ENCODE measurements around the gene SNAP29. TPM values are rescaled to one million over a fixed set of nuclear protein-coding genes. Genes with fewer than 3 reads are reported as not detected.

Gene SNAP29
- polyA plus RNA-seq, 1 experiment = 34.6 TPM

- no peak for TF ChIP-seq CTCF (IDR thresholded peaks at IDR 0.05; ENCODE audit: insufficient read depth, low read depth, low read length)
- Histone ChIP-seq H3K36me3 (ENCODE audit: control insufficient read depth, insufficient read depth, low read length) (peaks cover 2% of the 10 kb centered on the region; the same call in 1 of the 2 replicates), H3K4me3 (ENCODE audit: low read depth, low read length) (no peak overlapping the region), H3K27me3 (ENCODE audit: control insufficient read depth, insufficient read depth, low read length) (no peaks in the 10 kb centered on the region)
- DNase-seq (ENCODE audit: low read depth) = no peak
- POLR2A ChIA-PET = no interaction called here
- CTCF ChIA-PET = interaction anchor here (0.7 to 2.6 kb wide), 4 partner anchors 13 to 64 kb away, joined by 3 to 11 read pairs (median 3); no protein-coding TSS in a partner anchor
These were observed 8.6 kb downstream of the SNAP29 start for GRCh38 chr22:20867179-20868024.

DNA sequence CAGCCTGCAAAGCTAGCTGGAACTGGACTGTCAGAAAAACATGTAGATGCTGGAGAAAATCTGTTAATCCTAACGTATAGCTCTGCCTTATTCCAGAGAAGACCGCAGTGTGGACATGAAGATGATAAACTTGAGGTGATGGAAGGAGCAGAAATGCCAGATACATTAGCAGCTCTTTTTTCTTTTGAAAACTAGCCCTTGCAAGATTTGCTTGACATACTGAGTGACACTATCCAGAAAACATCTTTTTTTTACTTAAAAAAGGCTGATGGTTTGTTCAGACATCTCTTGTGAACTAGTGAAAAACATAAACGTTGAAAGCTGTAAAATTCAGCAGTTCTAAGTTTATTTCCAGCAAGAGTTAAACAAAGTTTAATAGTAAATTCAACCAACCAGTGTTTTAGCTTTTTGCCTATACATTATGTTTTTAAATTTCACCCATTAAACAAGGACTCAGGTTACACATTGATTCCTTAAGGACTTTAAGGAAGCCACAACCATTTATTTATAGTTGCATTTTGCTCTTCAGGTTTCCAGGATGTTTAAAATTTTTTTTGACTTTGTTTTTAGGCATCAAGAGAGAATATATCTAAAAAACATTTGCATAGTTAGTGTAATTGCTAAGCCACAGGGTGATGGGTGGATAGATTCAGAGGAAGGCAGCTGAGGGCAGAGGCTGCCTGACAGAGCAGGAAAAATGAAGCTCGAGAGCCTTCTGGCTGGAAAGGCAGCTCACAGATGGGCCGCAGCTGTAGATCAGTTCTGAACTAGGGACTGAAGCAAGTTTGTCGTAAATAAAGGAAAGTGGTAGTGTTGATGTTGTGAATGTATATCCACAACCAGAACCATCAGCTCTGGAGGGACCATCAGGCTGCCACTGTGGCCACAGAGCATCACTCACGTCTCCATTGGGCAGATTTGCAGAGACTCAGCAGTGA, 9.5 kb downstream of the SNAP29 start:
- CTCF ChIA-PET = interaction anchor here (0.7 to 2.6 kb wide), 4 partner anchors 13 to 64 kb away, joined by 3 to 11 read pairs (median 3); no protein-coding TSS in a partner anchor
- H3K27me3 ChIP-seq (ENCODE audit: control insufficient read depth, insufficient read depth, low read length) = no peaks in the 10 kb centered on the region
- peaks cover 2% of the 10 kb centered on the region; the same call in 1 of the 2 replicates for H3K36me3 ChIP-seq (ENCODE audit: control insufficient read depth, insufficient read depth, low read length)
- TF ChIP-seq CTCF (IDR thresholded peaks at IDR 0.05; ENCODE audit: insufficient read depth, low read depth, low read length) = no peak
- H3K4me3 ChIP-seq (ENCODE audit: low read depth, low read length) = no peak overlapping the region
- no peak for DNase-seq (ENCODE audit: low read depth)
- POLR2A ChIA-PET = interaction anchor here (0.5 to 0.6 kb wide), 2 partner anchors 53 to 294 kb away, joined by 3 to 8 read pairs; no protein-coding TSS in a partner anchor

GRCh38 chr22:20869234-20869633, 10.4 kb downstream of the SNAP29 start:
- no peak for DNase-seq (ENCODE audit: low read depth)
- POLR2A ChIA-PET = interaction anchor here (0.6 kb wide), 1 partner anchor 53 kb away, joined by 8 read pairs; no protein-coding TSS in a partner anchor
- CTCF ChIA-PET = interaction anchor here (0.9 to 2.6 kb wide), 3 partner anchors 12 to 21 kb away, joined by 3 to 11 read pairs (median 3); no protein-coding TSS in a partner anchor
- no peak for TF ChIP-seq CTCF (IDR thresholded peaks at IDR 0.05; ENCODE audit: insufficient read depth, low read depth, low read length)
- no peaks in the 10 kb centered on the region for H3K27me3 ChIP-seq (ENCODE audit: control insufficient read depth, insufficient read depth, low read length)
- no peak overlapping the region for H3K4me3 ChIP-seq (ENCODE audit: low read depth, low read length)
- peaks cover 2% of the 10 kb centered on the region; the same call in 1 of the 2 replicates for H3K36me3 ChIP-seq (ENCODE audit: control insufficient read depth, insufficient read depth, low read length)

- POLR2A ChIA-PET = no interaction called here
- no peak for TF ChIP-seq CTCF (IDR thresholded peaks at IDR 0.05; ENCODE audit: insufficient read depth, low read depth, low read length)
- CTCF ChIA-PET = interaction anchor here (3.2 kb wide), 1 partner anchor 12 kb away, joined by 21 read pairs; no protein-coding TSS in a partner anchor
These were observed 14.4 kb downstream of the SNAP29 start for GRCh38 chr22:20873214-20873613.

More at GRCh38 chr22:20873214-20873613, 14.4 kb downstream of the SNAP29 start:
- Histone ChIP-seq H3K4me3 (ENCODE audit: low read depth, low read length) (no peak overlapping the region), H3K27me3 (ENCODE audit: control insufficient read depth, insufficient read depth, low read length) (no peaks in the 10 kb centered on the region), H3K36me3 (ENCODE audit: control insufficient read depth, insufficient read depth, low read length) (peaks cover 3% of the 10 kb centered on the region; the same call in 1 of the 2 replicates)
- DNase-seq (ENCODE audit: low read depth) = no peak

All from BJ (cell line).